Measurements from ENCODE around the gene ZDHHC14. TPM values are rescaled to one million over a fixed set of nuclear protein-coding genes. Genes with fewer than 3 reads are reported as not detected.

The ZDHHC14 gene
- total RNA-seq, 1 donor from 2014 or later, result 15.2 TPM

- Histone ChIP-seq H3K36me3 (no peaks in the 10 kb centered on the region), H3K27ac (no peak overlapping the region), H3K9me3 (no peaks in the 10 kb centered on the region), H3K4me3 (no peak overlapping the region), H3K27me3 (no peaks in the 10 kb centered on the region), H3K4me1 (no peaks in the 10 kb centered on the region)
- intact Hi-C loops (cut with DNase I), result no loop called here
- no peak for TF ChIP-seq POLR2A (IDR thresholded peaks at IDR 0.05)
- no peak for TF ChIP-seq CTCF (IDR thresholded peaks at IDR 0.05)
- no peak for DNase-seq (ENCODE audit: extremely low spot score in 2 of 2)
Observed at GRCh38 chr6:157522472-157522871, 141.5 kb downstream of the ZDHHC14 start.

GRCh38 chr6:157524735-157525134, 143.7 kb downstream of the ZDHHC14 start:
- TF ChIP-seq POLR2A (IDR thresholded peaks at IDR 0.05) (no peak), CTCF (IDR thresholded peaks at IDR 0.05) (no peak), POLR2AphosphoS5 (IDR thresholded peaks at IDR 0.05; ENCODE audit: insufficient read depth in 1 of 2, low read depth in 1 of 2) (no peak)
- no peak for DNase-seq (ENCODE audit: extremely low spot score in 2 of 2)
- H3K27me3 ChIP-seq, result no peaks in the 10 kb centered on the region
- no peaks in the 10 kb centered on the region for H3K9me3 ChIP-seq
- no peak overlapping the region for H3K27ac ChIP-seq
- intact Hi-C loops (cut with DNase I), result no loop called here
- no peak overlapping the region for H3K4me3 ChIP-seq
- H3K4me1 ChIP-seq, result no peaks in the 10 kb centered on the region
- H3K36me3 ChIP-seq, result no peaks in the 10 kb centered on the region

- Histone ChIP-seq H3K27me3 (no peaks in the 10 kb centered on the region), H3K9me3 (no peaks in the 10 kb centered on the region), H3K4me3 (no peak overlapping the region), H3K36me3 (no peaks in the 10 kb centered on the region), H3K4me1 (no peaks in the 10 kb centered on the region), H3K27ac (no peak overlapping the region)
- intact Hi-C loops (cut with DNase I), result no loop called here
- TF ChIP-seq POLR2A (IDR thresholded peaks at IDR 0.05) (no peak), POLR2AphosphoS5 (IDR thresholded peaks at IDR 0.05; ENCODE audit: insufficient read depth in 1 of 2, low read depth in 1 of 2) (no peak), CTCF (IDR thresholded peaks at IDR 0.05) (no peak)
- no peak for DNase-seq (ENCODE audit: extremely low spot score in 2 of 2)
Observed at GRCh38 chr6:157525292-157525889, 144.4 kb downstream of the ZDHHC14 start.

GRCh38 chr6:157525918-157526425, 145.0 kb downstream of the ZDHHC14 start:
- DNase-seq (ENCODE audit: extremely low spot score in 2 of 2), result no peak
- Histone ChIP-seq H3K4me1 (no peaks in the 10 kb centered on the region), H3K4me3 (no peak overlapping the region), H3K27me3 (no peaks in the 10 kb centered on the region), H3K9me3 (no peaks in the 10 kb centered on the region), H3K36me3 (no peaks in the 10 kb centered on the region), H3K27ac (peak overlapping the region; percentile 56)
- no peak for TF ChIP-seq POLR2AphosphoS5 (IDR thresholded peaks at IDR 0.05; ENCODE audit: insufficient read depth in 1 of 2, low read depth in 1 of 2)
- intact Hi-C loops (cut with DNase I), result no loop called here

GRCh38 chr6:157527471-157527907, 146.5 kb downstream of the ZDHHC14 start:
- TF ChIP-seq POLR2AphosphoS5 (IDR thresholded peaks at IDR 0.05; ENCODE audit: insufficient read depth in 1 of 2, low read depth in 1 of 2) (no peak), POLR2A (IDR thresholded peaks at IDR 0.05) (no peak), CTCF (IDR thresholded peaks at IDR 0.05) (no peak)
- H3K27me3 ChIP-seq, result no peaks in the 10 kb centered on the region
- peak overlapping the region; percentile 56 for H3K27ac ChIP-seq
- H3K9me3 ChIP-seq, result no peaks in the 10 kb centered on the region
- DNase-seq (ENCODE audit: extremely low spot score in 2 of 2), result no peak
- H3K4me3 ChIP-seq, result no peak overlapping the region
- intact Hi-C loops (cut with DNase I), result no loop called here
- H3K4me1 ChIP-seq, result no peaks in the 10 kb centered on the region
- no peaks in the 10 kb centered on the region for H3K36me3 ChIP-seq

All from vagina (tissue), 2 donors.